H1 (cell line): ENCODE data around the gene TRO. TPM values are rescaled to one million over a fixed set of nuclear protein-coding genes. Genes with fewer than 3 reads are reported as not detected.

ENCODE experiments used
- CTCF ChIA-PET: fragments of 300-600 bp; sonication (Branson Sonifier 250); formaldehyde crosslinking; loops from one replicate; lab custom pipeline; 2021; ENCODE audit not compliant: partially characterized antibody; lab: Charles Lee
- POLR2A ChIA-PET: fragments of 300-600 bp; sonication (Branson Sonifier 250); formaldehyde crosslinking; loops from one replicate; lab custom pipeline; 2021; ENCODE audit warnings: inconsistent platforms; ENCODE audit not compliant: partially characterized antibody; lab: Charles Lee
- DNase-seq, 2 experiments: peaks; one replicate each; pipeline versions ENCODE4 v3.0.0 to v3.0.0-alpha.2; 2010 to 2022; ENCODE audit warnings: low spot score in 2 of 2, low read depth in 1 of 2, mixed read lengths in 1 of 2
- FAIRE-seq: peaks from 2 replicates; lab custom pipeline; 2011; peaks lifted over from hg19 to GRCh38; lab: Jason Lieb, UNC
- H2AFZ ChIP-seq: 2 replicates; pipeline ENCODE4 v1.8.1; 2012; ENCODE audit warnings: low read length, inconsistent platforms
- H2AK5ac ChIP-seq: 2 replicates; pipeline ENCODE4 v1.6.1; 2013; ENCODE audit warnings: low read depth, low read length
- H2BK120ac ChIP-seq: replicated peaks from 2 replicates; pipeline ENCODE3; 2013; ENCODE audit warnings: low read depth, low read length, inconsistent platforms
- H2BK12ac ChIP-seq: 2 replicates; pipeline ENCODE4 v1.6.1; 2013; ENCODE audit warnings: low read depth, low read length
- H2BK15ac ChIP-seq: 2 replicates; pipeline ENCODE4 v1.6.1; 2013; ENCODE audit warnings: low read length
- H2BK20ac ChIP-seq: 2 replicates; pipeline ENCODE4 v1.6.1; 2013; ENCODE audit warnings: low read length
- H2BK5ac ChIP-seq: 2 replicates; pipeline ENCODE4 v1.6.1; 2013; ENCODE audit warnings: low read depth, low read length
- H3K14ac ChIP-seq: 2 replicates; pipeline ENCODE4 v1.6.1; 2013; ENCODE audit warnings: inconsistent platforms; ENCODE audit not compliant: insufficient read length
- H3K18ac ChIP-seq: 2 replicates; pipeline ENCODE4 v1.6.1; 2013; ENCODE audit warnings: low read length; ENCODE audit errors: extremely low read depth
- H3K23ac ChIP-seq: 2 replicates; pipeline ENCODE4 v1.6.1; 2013; ENCODE audit warnings: inconsistent platforms; ENCODE audit not compliant: insufficient read length
- H3K23me2 ChIP-seq: 2 replicates; pipeline ENCODE4 v1.6.1; 2013; ENCODE audit warnings: low read depth, low read length
- H3K27ac ChIP-seq: 2 replicates; pipeline ENCODE4 v1.6.1; 2011; ENCODE audit warnings: low read depth, low read length, inconsistent platforms
- H3K27me3 ChIP-seq, 4 experiments: replicated peaks in 1 of 4; 1 replicate in 1 of 4; 2 replicates in 3 of 4; pipeline versions ENCODE4 v1.6.1 to v1.8.1; 2011 to 2013; ENCODE audit warnings: low read length in 3 of 4, mild to moderate bottlenecking in 3 of 4, inconsistent platforms in 2 of 4, mixed read lengths in 2 of 4, moderate library complexity in 1 of 4; ENCODE audit not compliant: control insufficient read depth in 3 of 4, insufficient read depth in 3 of 4; ENCODE audit errors: extremely low read depth in 1 of 4
- H3K36me3 ChIP-seq, 4 experiments: 2 replicates each; pipeline versions ENCODE4 v1.6.1 to v1.8.1; 2011 to 2013; ENCODE audit warnings: mild to moderate bottlenecking in 4 of 4, low read length in 3 of 4, moderate library complexity in 2 of 4, control low read depth in 1 of 4, inconsistent platforms in 1 of 4; ENCODE audit not compliant: insufficient read depth in 4 of 4, control insufficient read depth in 2 of 4
- H3K4ac ChIP-seq: replicated peaks from 2 replicates; pipeline ENCODE3; 2013; ENCODE audit warnings: low read length, low read depth, mixed read lengths, inconsistent platforms; ENCODE audit not compliant: insufficient read length
- H3K4me1 ChIP-seq, 4 experiments: replicated peaks in 1 of 4; 1 replicate in 1 of 4; 2 replicates in 3 of 4; pipeline versions ENCODE4 v1.6.1 to v1.8.1; 2011 to 2013; ENCODE audit warnings: low read length in 3 of 4, inconsistent platforms in 2 of 4, mixed read lengths in 1 of 4; ENCODE audit not compliant: insufficient read depth in 4 of 4, control insufficient read depth in 3 of 4
- H3K4me2 ChIP-seq, 2 experiments: 2 replicates each; pipeline versions ENCODE4 v1.6.1 to v1.8.1; 2011 to 2013; ENCODE audit warnings: low read depth in 2 of 2, low read length in 2 of 2, control low read depth in 1 of 2, inconsistent platforms in 1 of 2, mild to moderate bottlenecking in 1 of 2; ENCODE audit not compliant: insufficient read depth in 1 of 2
- H3K4me3 ChIP-seq, 4 experiments: fragments of 200-600, 300-600 bp in 1 of 4; sonication (generic), shearing (Covaris generic), sonication (Bioruptor Twin) in 1 of 4; 2 replicates each; pipeline versions ENCODE4 v1.5.1 to v1.8.1; 2011 to 2016; ENCODE audit warnings: low read length in 4 of 4, low read depth in 3 of 4, control low read depth in 2 of 4, inconsistent platforms in 2 of 4, mild to moderate bottlenecking in 2 of 4, mixed read lengths in 1 of 4, moderate library complexity in 1 of 4; ENCODE audit not compliant: insufficient read depth in 2 of 4; ENCODE audit errors: extremely low read depth in 1 of 4
- H3K56ac ChIP-seq: replicated peaks from 2 replicates; pipeline ENCODE3; 2013; ENCODE audit warnings: low read depth, mild to moderate bottlenecking, mixed read lengths, low read length, inconsistent platforms; ENCODE audit not compliant: insufficient read length
- H3K79me1 ChIP-seq: 2 replicates; pipeline ENCODE4 v1.6.1; 2013; ENCODE audit warnings: low read depth, low read length, control low read depth
- H3K79me2 ChIP-seq, 2 experiments: 2 replicates each; pipeline versions ENCODE4 v1.6.1 to v1.8.1; 2012 to 2013; ENCODE audit warnings: low read length in 2 of 2, mild to moderate bottlenecking in 2 of 2, inconsistent platforms in 1 of 2; ENCODE audit not compliant: insufficient read depth in 2 of 2, control insufficient read depth in 1 of 2
- H3K9ac ChIP-seq, 4 experiments: replicated peaks in 1 of 4; 1 replicate in 1 of 4; 2 replicates in 3 of 4; pipeline versions ENCODE4 v1.6.1 to v1.8.1; 2011 to 2013; ENCODE audit warnings: low read depth in 3 of 4, low read length in 3 of 4, control low read depth in 2 of 4, mild to moderate bottlenecking in 2 of 4, moderate library complexity in 2 of 4, inconsistent platforms in 1 of 4; ENCODE audit errors: extremely low read depth in 1 of 4
- H3K9me3 ChIP-seq, 2 experiments: 2 replicates each; pipeline versions ENCODE4 v1.6.1 to v1.8.1; 2012 to 2013; ENCODE audit warnings: mild to moderate bottlenecking in 2 of 2, moderate library complexity in 2 of 2, control low read depth in 1 of 2, inconsistent platforms in 1 of 2, low read depth in 1 of 2, low read length in 1 of 2, mixed read lengths in 1 of 2; ENCODE audit not compliant: insufficient read depth in 2 of 2
- H4K20me1 ChIP-seq, 2 experiments: replicated peaks in 1 of 2; 2 replicates each; pipeline versions ENCODE3 to v1.8.1; 2011 to 2013; ENCODE audit warnings: inconsistent platforms in 2 of 2, low read length in 2 of 2, mild to moderate bottlenecking in 1 of 2; ENCODE audit not compliant: insufficient read depth in 2 of 2, control insufficient read depth in 1 of 2
- H4K5ac ChIP-seq: 2 replicates; pipeline ENCODE4 v1.6.1; 2013; ENCODE audit warnings: low read length, low read depth, mixed read lengths, inconsistent platforms; ENCODE audit not compliant: insufficient read length
- H4K8ac ChIP-seq: 2 replicates; pipeline ENCODE4 v1.8.0; 2013; ENCODE audit warnings: mild to moderate bottlenecking, moderate library complexity, low read length, inconsistent platforms; ENCODE audit not compliant: insufficient read depth; ENCODE audit errors: extremely low read depth
- H4K91ac ChIP-seq: replicated peaks from 2 replicates; pipeline ENCODE3; 2013; ENCODE audit warnings: low read length, mixed read lengths, inconsistent platforms; ENCODE audit not compliant: insufficient read length
- CBX5 ChIP-seq: fragments of 300-800, 300-1000 bp; sonication (generic); IDR thresholded peaks from 2 replicates; pipeline ENCODE4 v1.7.1; 2016; ENCODE audit warnings: antibody characterized with exemption, low read length, low read depth
- CTBP2 ChIP-seq: IDR thresholded peaks from 2 replicates; pipeline ENCODE4 v1.7.0; 2011; ENCODE audit warnings: borderline replicate concordance, mild to moderate bottlenecking, moderate library complexity, mixed read lengths, low read length; ENCODE audit not compliant: insufficient read depth, insufficient read length
- EP300 ChIP-seq, 2 experiments: IDR thresholded peaks; 1 replicate in 1 of 2; 2 replicates in 1 of 2; pipeline ENCODE4 v1.6.1; 2011 to 2012; ENCODE audit warnings: low read depth in 2 of 2, low read length in 2 of 2, mild to moderate bottlenecking in 2 of 2, borderline replicate concordance in 1 of 2, inconsistent platforms in 1 of 2, moderate library complexity in 1 of 2
- KDM1A ChIP-seq: fragments of 200-600, 300-600 bp; sonication (generic); IDR thresholded peaks from 2 replicates; pipeline ENCODE4 v1.7.1; 2016; ENCODE audit warnings: mild to moderate bottlenecking, low read length, borderline replicate concordance
- NANOG ChIP-seq: IDR thresholded peaks from 2 replicates; pipeline ENCODE4 v1.6.1; 2011; ENCODE audit warnings: low read length, low read depth, mild to moderate bottlenecking, inconsistent platforms; ENCODE audit not compliant: insufficient read depth, poor library complexity, severe bottlenecking
- SAP30 ChIP-seq: fragments of 300-600 bp; sonication (generic); IDR thresholded peaks from 2 replicates; pipeline ENCODE4 v1.7.1; 2012; ENCODE audit warnings: low read length, moderate library complexity, mild to moderate bottlenecking, inconsistent platforms; ENCODE audit not compliant: insufficient read depth, insufficient replicate concordance
- SIX5 ChIP-seq: IDR thresholded peaks from 2 replicates; pipeline ENCODE4 v1.6.1; 2011; ENCODE audit warnings: mild to moderate bottlenecking, low read depth, low read length
- SP1 ChIP-seq: IDR thresholded peaks from 2 replicates; pipeline ENCODE4 v1.6.1; 2011; ENCODE audit warnings: low read depth, low read length
- SUZ12 ChIP-seq: fragments of 200-600 bp; sonication (generic); IDR thresholded peaks from 2 replicates; pipeline ENCODE4 v1.6.1; 2012; ENCODE audit warnings: mild to moderate bottlenecking, inconsistent platforms, low read length, moderate library complexity, mixed read lengths
- WGBS, 2 experiments: shearing (Covaris generic) in 1 of 2; methylation state at CpG; one replicate each; pipeline versions ENCODE4 v1.1.6 to v1.1.7; 2013 to 2015; ENCODE audit warnings: low lambda C conversion rate in 2 of 2, mixed read lengths in 2 of 2, inconsistent platforms in 1 of 2, low coverage in 1 of 2, missing lambda C conversion rate in 1 of 2; ENCODE audit not compliant: insufficient replicate concordance in 2 of 2, insufficient coverage in 1 of 2, insufficient read length in 1 of 2; ENCODE audit errors: extremely low coverage in 1 of 2, missing lambda C conversion rate in 1 of 2; 5-methylcytosine and 5-hydroxymethylcytosine counted together
- polyA plus RNA-seq, 7 experiments: library from polyadenylated mRNA; depleted of rRNA in 3 of 7; stranded (reverse) in 5 of 7; unstranded in 2 of 7; fragments of >200 nt in 5 of 7; fragments of 200-250 nt in 2 of 7; gene quantifications; 1 replicate in 5 of 7; 2 replicates in 1 of 7; 4 replicates in 1 of 7; pipeline versions ENCODE4 v1.2.1 to v1.2.3, GENCODE V29; 2011 to 2013; ENCODE audit warnings: missing spikeins in 2 of 7, mixed read lengths in 2 of 7
- total RNA-seq: library from RNA; stranded (reverse); fragmentation: NEBNext Ultra II Directional; extraction: Animal tissue kit (Norgen Biotek cat#: 25700); gene quantifications from 2 replicates; pipeline ENCODE4 v1.2.1, GENCODE V29; 2021

TRO gene
- total and polyA plus RNA-seq, 2 of the 8 experiments (the other 6 are each of a cell fraction or from before 2014, with no cell fraction given), result 49.5 to 57.6 TPM

- Histone ChIP-seq H3K4me1 (no peaks in the 10 kb centered on the region), H2BK20ac (no peak overlapping the region), H2BK120ac (no peak overlapping the region), H3K56ac (no peak overlapping the region), H4K8ac (no peak overlapping the region), H3K4ac (no peak overlapping the region), H3K79me1 (no peaks in the 10 kb centered on the region), H2AK5ac (no peak overlapping the region), H3K9ac (no peak overlapping the region), H2BK15ac (no peak overlapping the region), H2BK12ac (no peak overlapping the region), H4K5ac (no peak overlapping the region), H3K14ac (no peak overlapping the region), H3K4me3 (no peak overlapping the region), H3K79me2 (no peaks in the 10 kb centered on the region), H3K23ac (no peak overlapping the region), H3K36me3 (no peaks in the 10 kb centered on the region), H3K23me2 (no peaks in the 10 kb centered on the region; the same call in 1 of the 2 replicates), H3K27me3 (no peaks in the 10 kb centered on the region), H4K20me1 (no peaks in the 10 kb centered on the region), H3K18ac (no peak overlapping the region), H2BK5ac (no peak overlapping the region), H2AFZ (no peak overlapping the region)
- ChIA-PET CTCF (no interaction called here), POLR2A (no interaction called here)
- WGBS, 2 experiments, result 89% methylated on average over 6 of the region's 6 CpGs; no CpG with 5 or more reads in 1 of the 2 experiments
- TF ChIP-seq SAP30, result no peak
- TF ChIP-seq SUZ12, result no peak
- no peak for TF ChIP-seq CTBP2
- no peak for TF ChIP-seq EP300 (IDR thresholded peaks at IDR 0.05; ENCODE audit: borderline replicate concordance in 1 of 2, low read depth in 2 of 2, low read length in 2 of 2)
- no peak for TF ChIP-seq NANOG
- TF ChIP-seq SP1, result no peak
- no peak for TF ChIP-seq SIX5
- TF ChIP-seq KDM1A, result no peak
- TF ChIP-seq CBX5, result no peak
- TF ChIP-seq, all 59 proteins: peak for 0
- Histone ChIP-seq H3K9me3 (no peaks in the 10 kb centered on the region; a peak in 1 of 4 replicates), H3K4me2 (no peak overlapping the region), H4K91ac (no peak overlapping the region), H3K27ac (no peak overlapping the region)
- FAIRE-seq (no peak), DNase-seq (no peak)
Measured at GRCh38 chrX:54945224-54945623, 24.6 kb downstream of the TRO start.
